Endothelial cell of umbilical vein (primary cell): ENCODE data around the gene NTNG1.

Experiments
- CTCF ChIP-seq, 2 donors: IDR thresholded peaks; 1 replicate in 1 of 2; 2 replicates in 1 of 2; pipeline ENCODE4 v1.5.1; 2011; ENCODE audit warnings: low read length in 2 of 2, mild to moderate bottlenecking in 2 of 2, moderate library complexity in 2 of 2, control low read depth in 1 of 2, inconsistent platforms in 1 of 2, low read depth in 1 of 2; ENCODE audit not compliant: insufficient read depth in 1 of 2; ENCODE audit errors: extremely low read depth in 1 of 2
- EZH2 ChIP-seq: IDR thresholded peaks from 2 replicates; pipeline ENCODE4 v1.6.1; 2012; ENCODE audit warnings: borderline replicate concordance, low read depth, mild to moderate bottlenecking, moderate library complexity, low read length, inconsistent platforms; ENCODE audit not compliant: severe bottlenecking
- JUN ChIP-seq: IDR thresholded peaks from 2 replicates; pipeline ENCODE4 v1.6.1; 2011; ENCODE audit warnings: borderline replicate concordance, low read depth; ENCODE audit not compliant: insufficient read length, insufficient read depth
- MAX ChIP-seq: IDR thresholded peaks from 2 replicates; pipeline ENCODE4 v1.6.1; 2011; ENCODE audit not compliant: insufficient read depth, insufficient read length
- POLR2A ChIP-seq: IDR thresholded peaks from 2 replicates; pipeline ENCODE4 v1.6.1; 2012; ENCODE audit warnings: low read depth, mild to moderate bottlenecking, control low read depth, low read length
- POLR2AphosphoS5 ChIP-seq: IDR thresholded peaks from 2 replicates; pipeline ENCODE4 v1.6.1; 2012; ENCODE audit warnings: low read depth, mild to moderate bottlenecking, control low read depth, low read length, moderate library complexity; ENCODE audit not compliant: insufficient read depth

- TF ChIP-seq POLR2A: no peak
- no peak for TF ChIP-seq CTCF (IDR thresholded peaks at IDR 0.05; ENCODE audit: extremely low read depth in 1 of 2, insufficient read depth in 1 of 2, low read depth in 1 of 2, low read length in 2 of 2)
- no peak for TF ChIP-seq MAX
- TF ChIP-seq POLR2AphosphoS5: no peak
- no peak for TF ChIP-seq JUN
- TF ChIP-seq EZH2: no peak
These were observed 203.5 kb downstream of the NTNG1 start for GRCh38 chr1:107344268-107344760.
